CD14-positive monocyte (primary cell): ENCODE results near the gene SETD3. TPM values are rescaled to one million over a fixed set of nuclear protein-coding genes. Genes with fewer than 3 reads are reported as not detected.

Experiments
- DNase-seq, 3 donors: peaks; one replicate each; pipeline ENCODE4 v3.0.0-alpha.2; 2011 to 2022
- H2AFZ ChIP-seq: 2 replicates; pipeline ENCODE4 v1.6.0; 2012; ENCODE audit warnings: mild to moderate bottlenecking, low read depth, low read length, inconsistent platforms; ENCODE audit not compliant: insufficient read depth, poor library complexity, severe bottlenecking
- H3K27ac ChIP-seq, 2 donors: 1 replicate in 1 of 2; 2 replicates in 1 of 2; pipeline ENCODE4 v1.5.1; 2012 to 2013; ENCODE audit warnings: low read length in 2 of 2, control low read depth in 1 of 2, inconsistent platforms in 1 of 2, low read depth in 1 of 2, mild to moderate bottlenecking in 1 of 2
- H3K27me3 ChIP-seq, 2 donors: one replicate each; pipeline versions ENCODE4 v1.6.0 to v1.6.1; 2011 to 2013; ENCODE audit warnings: low read length in 2 of 2; ENCODE audit not compliant: control insufficient read depth in 2 of 2, insufficient read depth in 2 of 2
- H3K36me3 ChIP-seq, 2 donors: replicated peaks in 1 of 2; 1 replicate in 1 of 2; 2 replicates in 1 of 2; pipeline versions ENCODE4 v1.5.1 to v1.6.1; 2012 to 2013; ENCODE audit warnings: low read length in 2 of 2, control low read depth in 1 of 2, inconsistent platforms in 1 of 2, mild to moderate bottlenecking in 1 of 2; ENCODE audit not compliant: insufficient read depth in 2 of 2, control insufficient read depth in 1 of 2
- H3K4me1 ChIP-seq, 2 donors: 1 replicate in 1 of 2; 2 replicates in 1 of 2; pipeline versions ENCODE4 v1.5.1 to v1.6.1; 2012 to 2013; ENCODE audit warnings: low read length in 2 of 2, control low read depth in 1 of 2, inconsistent platforms in 1 of 2, mild to moderate bottlenecking in 1 of 2, moderate library complexity in 1 of 2; ENCODE audit not compliant: insufficient read depth in 2 of 2, control insufficient read depth in 1 of 2
- H3K4me2 ChIP-seq: replicated peaks from 2 replicates; pipeline ENCODE3; 2012; ENCODE audit warnings: low read length, moderate library complexity, mild to moderate bottlenecking; ENCODE audit not compliant: poor library complexity, severe bottlenecking; ENCODE audit errors: extremely low read depth
- H3K4me3 ChIP-seq, 3 experiments: fragments of 200-600 bp in 1 of 3; sonication (generic) in 1 of 3; replicated peaks in 1 of 3; 1 replicate in 2 of 3; 2 replicates in 1 of 3; pipeline ENCODE4 v1.5.1; 2011 to 2013; ENCODE audit warnings: low read length in 3 of 3, mild to moderate bottlenecking in 3 of 3, control low read depth in 2 of 3, low read depth in 2 of 3, inconsistent platforms in 1 of 3, moderate library complexity in 1 of 3
- H3K79me2 ChIP-seq: 2 replicates; pipeline ENCODE4 v1.6.0; 2012; ENCODE audit warnings: mild to moderate bottlenecking, control low read depth, inconsistent platforms, low read length, moderate library complexity; ENCODE audit not compliant: insufficient read depth
- H3K9ac ChIP-seq: 2 replicates; pipeline ENCODE4 v1.6.0; 2017; ENCODE audit warnings: low read length, mild to moderate bottlenecking; ENCODE audit not compliant: insufficient read depth, poor library complexity, severe bottlenecking
- H3K9me3 ChIP-seq, 2 donors: replicated peaks in 1 of 2; 1 replicate in 1 of 2; 2 replicates in 1 of 2; pipeline versions ENCODE4 v1.5.1 to v1.6.1; 2012 to 2013; ENCODE audit warnings: low read length in 2 of 2, control low read depth in 1 of 2; ENCODE audit not compliant: control insufficient read depth in 1 of 2, insufficient read depth in 1 of 2
- H4K20me1 ChIP-seq: 2 replicates; pipeline ENCODE4 v1.6.0; 2012; ENCODE audit warnings: mild to moderate bottlenecking, low read length, control low read depth, moderate library complexity; ENCODE audit not compliant: insufficient read depth
- H3K27ac Mint-ChIP-seq, 7 donors: one replicate each; pipeline ENCODE4 v1.8.0; 2020; ENCODE audit warnings: mild to moderate bottlenecking in 7 of 7, mixed read lengths in 7 of 7, moderate library complexity in 6 of 7, inconsistent platforms in 2 of 7
- H3K27me3 Mint-ChIP-seq, 3 donors: one replicate each; pipeline ENCODE4 v1.8.0; 2021 to 2022; ENCODE audit warnings: low read depth in 3 of 3, mild to moderate bottlenecking in 3 of 3, mixed read lengths in 3 of 3, moderate library complexity in 3 of 3, inconsistent platforms in 1 of 3
- H3K36me3 Mint-ChIP-seq, 2 donors: one replicate each; pipeline ENCODE4 v1.8.0; 2020; ENCODE audit warnings: mixed read lengths in 2 of 2, inconsistent platforms in 1 of 2, mild to moderate bottlenecking in 1 of 2
- H3K4me1 Mint-ChIP-seq: one replicate; pipeline ENCODE4 v1.8.0; 2020; ENCODE audit warnings: mild to moderate bottlenecking, mixed read lengths
- H3K4me3 Mint-ChIP-seq, 2 donors: one replicate each; pipeline ENCODE4 v1.8.0; 2020; ENCODE audit warnings: mild to moderate bottlenecking in 2 of 2, mixed read lengths in 2 of 2, moderate library complexity in 1 of 2
- H3K9me3 Mint-ChIP-seq, 7 donors: one replicate each; pipeline ENCODE4 v1.8.0; 2020 to 2022; ENCODE audit warnings: mixed read lengths in 7 of 7, mild to moderate bottlenecking in 6 of 7, moderate library complexity in 6 of 7, inconsistent platforms in 2 of 7
- CTCF ChIP-seq: fragments of 200-600 bp; IDR thresholded peaks from one replicate; pipeline ENCODE4 v1.8.0; 2022; ENCODE audit warnings: antibody characterized with exemption, mild to moderate bottlenecking
- WGBS: methylation state at CpG from one replicate; pipeline ENCODE4 v1.1.5; 2013; ENCODE audit warnings: missing lambda C conversion rate; ENCODE audit not compliant: insufficient coverage; 5-methylcytosine and 5-hydroxymethylcytosine counted together
- intact Hi-C, 2 donors: fragments of 100-400 bp; cut with micrococcal nuclease; formaldehyde crosslinking; loops; one replicate each; pipeline versions ENCODE4 v1.15.0 to v1.15.1; 2023
- polyA plus RNA-seq, 3 donors: library from polyadenylated mRNA; depleted of rRNA in 1 of 3; unstranded in 2 of 3; stranded (reverse) in 1 of 3; fragments of 300-500 nt in 2 of 3; fragments of >200 nt in 1 of 3; fragmentation: Illumina TruSeq in 2 of 3; gene quantifications; 1 replicate in 2 of 3; 2 replicates in 1 of 3; pipeline ENCODE4 v1.2.3, GENCODE V29; 2012 to 2021

The SETD3 gene
- polyA plus RNA-seq, 3 donors: 22.9 to 39.5 (median 38.7) TPM

GRCh38 chr14:99426813-99427346 is 53.8 kb downstream of the SETD3 start:
- DNase-seq: no peak
- WGBS: 99% methylated on average over 10 of the region's 12 CpGs
- Histone ChIP-seq H3K9me3 (peaks cover 5 to 12% of the 10 kb centered on the region in 2 donors), H3K4me1 (no peaks in the 10 kb centered on the region), H3K9ac (no peak overlapping the region), H3K4me2 (no peak overlapping the region), H3K4me3 (no peak overlapping the region), H4K20me1 (peaks cover 31% of the 10 kb centered on the region), H3K36me3 (peaks cover 50 to 97% of the 10 kb centered on the region in 2 donors), H3K27me3 (no peaks in the 10 kb centered on the region), H3K79me2 (no peaks in the 10 kb centered on the region), H3K27ac (no peak overlapping the region), H2AFZ (no peak overlapping the region)
- TF ChIP-seq CTCF: no peak
- Mint-ChIP-seq H3K4me1 (peaks cover 1% of the 10 kb centered on the region), H3K27ac (peak overlapping the region in 2 of 7 donors; percentile 27 to 68), H3K36me3 (peaks cover 68 to 74% of the 10 kb centered on the region in 2 donors), H3K27me3 (no peaks in the 10 kb centered on the region), H3K4me3 (no peak overlapping the region), H3K9me3 (peaks cover 2 to 13% (median 5%) of the 10 kb centered on the region in 7 donors)
- intact Hi-C loops: no loop called here

GRCh38 chr14:99426265-99426664 is 54.4 kb downstream of the SETD3 start:
- Histone ChIP-seq H3K36me3 (peaks cover 47 to 97% of the 10 kb centered on the region in 2 donors), H3K4me2 (no peak overlapping the region), H3K4me3 (no peak overlapping the region), H2AFZ (no peak overlapping the region), H3K27me3 (no peaks in the 10 kb centered on the region), H3K9ac (no peak overlapping the region), H4K20me1 (peaks cover 35% of the 10 kb centered on the region), H3K9me3 (peaks cover 5 to 12% of the 10 kb centered on the region in 2 donors), H3K79me2 (peaks cover 3% of the 10 kb centered on the region), H3K27ac (no peak overlapping the region), H3K4me1 (no peaks in the 10 kb centered on the region)
- Mint-ChIP-seq H3K36me3 (peaks cover 65 to 68% of the 10 kb centered on the region in 2 donors), H3K9me3 (peaks cover 2 to 12% (median 5%) of the 10 kb centered on the region in 7 donors), H3K4me1 (peaks cover 1% of the 10 kb centered on the region), H3K27me3 (no peaks in the 10 kb centered on the region), H3K27ac (peak overlapping the region in 3 of 7 donors; percentile 17 to 68 (median 27)), H3K4me3 (no peak overlapping the region)
- TF ChIP-seq CTCF: no peak
- intact Hi-C loops: no loop called here
- DNase-seq: no peak
- no CpG with 5 or more reads among the region's 3 CpGs for WGBS
